ENCODE measurements around the gene SATB2.

DNA sequence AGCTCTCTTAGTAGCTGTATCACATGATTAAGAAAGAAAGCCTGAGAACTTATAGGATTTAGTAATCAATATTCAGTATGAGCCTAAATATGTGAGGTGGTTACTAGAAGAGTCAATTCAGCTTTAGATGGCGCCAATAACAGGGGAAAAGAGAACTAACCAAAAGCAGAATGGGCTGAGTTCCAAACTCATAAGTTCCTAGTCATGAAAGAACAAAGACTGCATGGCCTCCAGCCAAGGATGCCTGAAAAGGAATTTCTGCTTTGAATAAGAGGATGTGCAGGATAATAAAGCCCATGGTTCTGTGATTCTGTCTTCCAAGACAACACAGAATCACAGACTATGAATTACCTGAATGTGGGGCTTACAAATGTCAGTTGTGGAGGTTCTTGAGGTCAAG lies 196.5 kb downstream of the SATB2 start:
- no peak for TF ChIP-seq EP300 (IDR thresholded peaks at IDR 0.05)
- TF ChIP-seq, protein P1, sequence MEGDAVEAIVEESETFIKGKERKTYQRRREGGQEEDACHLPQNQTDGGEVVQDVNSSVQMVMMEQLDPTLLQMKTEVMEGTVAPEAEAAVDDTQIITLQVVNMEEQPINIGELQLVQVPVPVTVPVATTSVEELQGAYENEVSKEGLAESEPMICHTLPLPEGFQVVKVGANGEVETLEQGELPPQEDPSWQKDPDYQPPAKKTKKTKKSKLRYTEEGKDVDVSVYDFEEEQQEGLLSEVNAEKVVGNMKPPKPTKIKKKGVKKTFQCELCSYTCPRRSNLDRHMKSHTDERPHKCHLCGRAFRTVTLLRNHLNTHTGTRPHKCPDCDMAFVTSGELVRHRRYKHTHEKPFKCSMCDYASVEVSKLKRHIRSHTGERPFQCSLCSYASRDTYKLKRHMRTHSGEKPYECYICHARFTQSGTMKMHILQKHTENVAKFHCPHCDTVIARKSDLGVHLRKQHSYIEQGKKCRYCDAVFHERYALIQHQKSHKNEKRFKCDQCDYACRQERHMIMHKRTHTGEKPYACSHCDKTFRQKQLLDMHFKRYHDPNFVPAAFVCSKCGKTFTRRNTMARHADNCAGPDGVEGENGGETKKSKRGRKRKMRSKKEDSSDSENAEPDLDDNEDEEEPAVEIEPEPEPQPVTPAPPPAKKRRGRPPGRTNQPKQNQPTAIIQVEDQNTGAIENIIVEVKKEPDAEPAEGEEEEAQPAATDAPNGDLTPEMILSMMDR (IDR thresholded peaks at IDR 0.05), result no peak

Data from stomach (tissue), 4 donors.